Stimulated activated naive CD8-positive, alpha-beta T cell treated with anti-CD3 and anti-CD28 coated beads, Interleukin-15, amount 100 ng/mL, for 72 hours (primary cell): ENCODE results near the gene LRP10.

Experiments
- ATAC-seq: fragments of 150-1000 bp; cut with Tn5 transposase; 2 replicates; pipeline ENCODE4 v1.10.0; 2021; ENCODE audit warnings: mild to moderate bottlenecking, moderate library complexity
- DNase-seq, 2 donors: peaks; one replicate each; pipeline ENCODE4 v3.0.0; 2021 to 2022
- H3K27ac Mint-ChIP-seq, 2 donors: one replicate each; pipeline ENCODE4 v1.8.0; 2022; ENCODE audit warnings: mild to moderate bottlenecking in 2 of 2, mixed read lengths in 2 of 2, moderate library complexity in 2 of 2
- H3K27me3 Mint-ChIP-seq: one replicate; pipeline ENCODE4 v1.8.0; 2022; ENCODE audit warnings: mixed read lengths
- H3K4me1 Mint-ChIP-seq: one replicate; pipeline ENCODE4 v1.8.0; 2022; ENCODE audit warnings: mild to moderate bottlenecking, mixed read lengths
- H3K4me3 Mint-ChIP-seq, 2 donors: one replicate each; pipeline ENCODE4 v1.8.0; 2022; ENCODE audit warnings: mild to moderate bottlenecking in 2 of 2, mixed read lengths in 2 of 2, moderate library complexity in 1 of 2
- H3K9me3 Mint-ChIP-seq, 2 donors: one replicate each; pipeline ENCODE4 v1.8.0; 2022; ENCODE audit warnings: mixed read lengths in 2 of 2

The LRP10 gene

DNA sequence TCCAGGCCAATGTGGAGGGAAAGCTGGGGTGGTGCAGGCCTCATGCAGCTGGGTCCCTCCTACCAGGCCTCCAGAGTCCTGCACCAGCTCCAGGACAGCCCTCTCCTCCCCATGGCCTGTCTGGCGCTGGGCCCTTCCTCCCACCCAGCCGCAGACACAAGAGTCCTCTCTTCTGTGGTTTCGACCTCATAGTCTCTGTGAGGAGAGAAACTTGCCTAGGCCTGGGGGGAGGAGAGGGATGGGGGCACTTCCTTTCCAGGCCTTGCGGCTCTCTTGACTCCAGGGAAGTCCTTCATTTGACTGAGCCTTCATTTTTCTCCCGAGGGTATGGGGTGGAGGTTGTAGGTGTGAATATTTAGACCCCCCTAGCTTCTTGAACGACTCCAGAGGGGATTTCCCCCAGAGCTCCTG, 32.9 kb upstream of the LRP10 start:
- peaks cover 46% of the 10 kb centered on the region for H3K27me3 Mint-ChIP-seq
- ATAC-seq (no peak), DNase-seq (no peak)
- peaks cover 33% of the 10 kb centered on the region for H3K4me1 Mint-ChIP-seq
- peak overlapping the region in 1 of 2 donors; percentile 41 for H3K4me3 Mint-ChIP-seq
- H3K9me3 Mint-ChIP-seq, result no peaks in the 10 kb centered on the region
- H3K27ac Mint-ChIP-seq, result no peak overlapping the region

- no peak for DNase-seq
- Mint-ChIP-seq H3K4me1 (peaks cover 33% of the 10 kb centered on the region), H3K27me3 (peaks cover 46% of the 10 kb centered on the region), H3K27ac (no peak overlapping the region), H3K9me3 (no peaks in the 10 kb centered on the region), H3K4me3 (peak overlapping the region in 1 of 2 donors; percentile 31)
- no peak for ATAC-seq
Observed at GRCh38 chr14:22839159-22839779, 32.3 kb upstream of the LRP10 start.

- ATAC-seq, result no peak
- Mint-ChIP-seq H3K4me3 (no peak overlapping the region), H3K27me3 (peaks cover 60% of the 10 kb centered on the region), H3K9me3 (no peaks in the 10 kb centered on the region), H3K4me1 (peaks cover 30% of the 10 kb centered on the region), H3K27ac (no peak overlapping the region)
- DNase-seq, result no peak
Observed at GRCh38 chr14:22841311-22841710, 30.2 kb upstream of the LRP10 start.

- no peak for DNase-seq
- H3K27me3 Mint-ChIP-seq, result peaks cover 60% of the 10 kb centered on the region
- peaks cover 25% of the 10 kb centered on the region for H3K4me1 Mint-ChIP-seq
- no peak overlapping the region for H3K4me3 Mint-ChIP-seq
- no peak for ATAC-seq
- no peaks in the 10 kb centered on the region for H3K9me3 Mint-ChIP-seq
- H3K27ac Mint-ChIP-seq, result no peak overlapping the region
Observed at GRCh38 chr14:22841769-22842168, 29.8 kb upstream of the LRP10 start.

DNA sequence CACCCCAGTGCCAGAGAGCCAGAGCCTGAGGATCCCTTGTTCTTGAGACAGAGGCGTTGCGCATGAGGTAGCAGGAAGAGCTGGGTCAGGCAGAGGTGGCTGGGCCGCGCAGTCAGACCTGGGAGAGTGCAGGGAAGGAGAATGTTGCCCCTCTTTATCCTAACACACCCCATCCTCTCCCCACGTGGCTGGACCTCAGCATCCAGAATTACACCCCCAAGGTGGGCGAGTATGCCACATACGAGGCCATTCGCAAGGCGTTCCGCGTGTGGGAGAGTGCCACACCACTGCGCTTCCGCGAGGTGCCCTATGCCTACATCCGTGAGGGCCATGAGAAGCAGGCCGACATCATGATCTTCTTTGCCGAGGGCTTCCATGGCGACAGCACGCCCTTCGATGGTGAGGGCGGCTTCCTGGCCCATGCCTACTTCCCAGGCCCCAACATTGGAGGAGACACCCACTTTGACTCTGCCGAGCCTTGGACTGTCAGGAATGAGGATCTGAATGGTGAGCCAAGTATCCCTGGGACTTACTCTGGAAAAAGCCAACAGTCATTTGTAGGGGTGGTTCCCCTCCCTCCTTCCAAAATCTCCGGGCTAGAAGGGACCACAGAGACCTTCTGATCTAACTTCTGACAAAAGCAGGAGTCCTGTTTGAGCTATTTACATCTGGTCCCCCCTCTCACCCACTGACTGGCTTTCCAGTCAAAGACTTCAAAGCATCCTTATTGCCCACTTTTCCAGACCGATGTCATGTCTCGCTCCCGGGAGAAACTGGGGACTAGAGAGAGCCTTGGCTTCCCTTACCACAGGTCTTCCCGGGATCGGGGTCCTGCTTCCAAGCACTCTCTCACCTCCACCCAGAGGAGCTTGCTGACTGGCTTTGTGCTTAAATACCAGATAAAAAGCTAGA, 29.1 kb upstream of the LRP10 start:
- Mint-ChIP-seq H3K4me3 (no peak overlapping the region), H3K27ac (no peak overlapping the region), H3K27me3 (peaks cover 60% of the 10 kb centered on the region), H3K9me3 (no peaks in the 10 kb centered on the region), H3K4me1 (peaks cover 18% of the 10 kb centered on the region)
- DNase-seq, result no peak
- ATAC-seq, result no peak

GRCh38 chr14:22843123-22843925, 28.2 kb upstream of the LRP10 start:
- Mint-ChIP-seq H3K4me3 (no peak overlapping the region), H3K27me3 (peaks cover 60% of the 10 kb centered on the region), H3K9me3 (no peaks in the 10 kb centered on the region), H3K4me1 (peaks cover 15% of the 10 kb centered on the region), H3K27ac (no peak overlapping the region)
- DNase-seq, result no peak
- no peak for ATAC-seq

- Mint-ChIP-seq H3K27me3 (peaks cover 60% of the 10 kb centered on the region), H3K27ac (no peak overlapping the region), H3K4me1 (peaks cover 10% of the 10 kb centered on the region), H3K4me3 (no peak overlapping the region), H3K9me3 (no peaks in the 10 kb centered on the region)
- DNase-seq (no peak), ATAC-seq (no peak)
Observed at GRCh38 chr14:22844221-22845102, 27.1 kb upstream of the LRP10 start.

- DNase-seq (no peak), ATAC-seq (no peak)
- no peak overlapping the region for H3K27ac Mint-ChIP-seq
- no peaks in the 10 kb centered on the region for H3K9me3 Mint-ChIP-seq
- no peak overlapping the region for H3K4me3 Mint-ChIP-seq
- H3K4me1 Mint-ChIP-seq, result peaks cover 10% of the 10 kb centered on the region
- H3K27me3 Mint-ChIP-seq, result peaks cover 64% of the 10 kb centered on the region
Observed at GRCh38 chr14:22845103-22845394, 26.5 kb upstream of the LRP10 start.

- Mint-ChIP-seq H3K4me3 (no peak overlapping the region), H3K9me3 (no peaks in the 10 kb centered on the region), H3K27ac (no peak overlapping the region), H3K27me3 (peaks cover 56% of the 10 kb centered on the region), H3K4me1 (peaks cover 10% of the 10 kb centered on the region)
- DNase-seq (no peak), ATAC-seq (no peak)
Observed at GRCh38 chr14:22845821-22846625, 25.5 kb upstream of the LRP10 start.

- DNase-seq (no peak), ATAC-seq (no peak)
- H3K27ac Mint-ChIP-seq, result peak overlapping the region in 1 of 2 donors; percentile 38
- no peak overlapping the region for H3K4me3 Mint-ChIP-seq
- H3K27me3 Mint-ChIP-seq, result peaks cover 52% of the 10 kb centered on the region
- H3K9me3 Mint-ChIP-seq, result no peaks in the 10 kb centered on the region
- peaks cover 19% of the 10 kb centered on the region for H3K4me1 Mint-ChIP-seq
Observed at GRCh38 chr14:22846811-22847307, 24.7 kb upstream of the LRP10 start.

GRCh38 chr14:22847661-22848341, 23.7 kb upstream of the LRP10 start:
- ATAC-seq (no peak), DNase-seq (no peak)
- Mint-ChIP-seq H3K9me3 (no peaks in the 10 kb centered on the region), H3K27me3 (peaks cover 52% of the 10 kb centered on the region), H3K4me3 (no peak overlapping the region), H3K27ac (no peak overlapping the region), H3K4me1 (peaks cover 22% of the 10 kb centered on the region)

DNA sequence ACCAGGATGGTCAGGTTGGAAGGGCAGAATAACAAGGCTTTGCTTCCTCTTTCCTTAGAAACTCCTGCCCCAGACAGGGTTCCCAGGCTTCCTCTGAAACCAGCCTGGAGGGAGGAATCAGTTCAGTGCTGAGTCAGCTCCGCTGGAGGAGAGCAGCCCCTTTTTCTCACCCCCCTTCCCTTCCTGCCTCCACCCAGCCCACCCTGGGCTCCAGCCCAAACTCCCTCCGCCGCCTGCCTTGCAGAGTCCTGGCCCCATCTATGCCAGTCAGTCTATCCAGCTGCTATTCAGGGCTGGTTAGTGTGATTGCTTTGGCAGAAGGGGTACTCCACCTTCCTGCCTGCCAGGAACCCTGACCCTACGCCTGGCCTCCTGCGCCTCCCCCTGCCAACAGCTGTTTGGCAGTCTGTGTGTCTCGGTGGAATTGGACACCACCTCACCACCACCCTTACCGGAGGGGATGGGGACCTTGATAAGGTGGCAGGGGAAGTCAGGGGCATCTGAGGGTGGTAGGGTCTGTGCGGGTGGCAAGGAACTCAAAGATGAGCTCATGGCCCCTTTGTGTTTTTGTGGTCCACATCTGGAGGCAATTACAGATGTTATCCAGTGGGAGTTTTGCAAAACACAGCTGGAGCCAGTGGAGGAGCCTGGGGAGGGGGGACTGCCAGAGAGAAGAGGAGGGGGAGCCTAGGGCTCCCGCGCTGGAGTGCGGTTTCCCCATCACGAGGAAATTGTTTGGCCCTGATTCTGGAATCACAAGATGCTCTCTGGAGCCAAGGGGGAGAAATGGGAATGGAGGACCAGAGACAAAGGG, 23.0 kb upstream of the LRP10 start:
- peaks cover 52% of the 10 kb centered on the region for H3K27me3 Mint-ChIP-seq
- no peaks in the 10 kb centered on the region for H3K9me3 Mint-ChIP-seq
- no peak for ATAC-seq
- H3K27ac Mint-ChIP-seq, result peak overlapping the region in 1 of 2 donors; percentile 95
- no peak overlapping the region for H3K4me3 Mint-ChIP-seq
- DNase-seq, result no peak
- H3K4me1 Mint-ChIP-seq, result peaks cover 30% of the 10 kb centered on the region

- Mint-ChIP-seq H3K9me3 (no peaks in the 10 kb centered on the region), H3K27ac (no peak overlapping the region), H3K27me3 (peaks cover 52% of the 10 kb centered on the region), H3K4me3 (no peak overlapping the region), H3K4me1 (peaks cover 32% of the 10 kb centered on the region)
- ATAC-seq (no peak), DNase-seq (no peak)
Observed at GRCh38 chr14:22849212-22849819, 22.2 kb upstream of the LRP10 start.
